ENCODE results near the gene CLCN7.

DNA sequence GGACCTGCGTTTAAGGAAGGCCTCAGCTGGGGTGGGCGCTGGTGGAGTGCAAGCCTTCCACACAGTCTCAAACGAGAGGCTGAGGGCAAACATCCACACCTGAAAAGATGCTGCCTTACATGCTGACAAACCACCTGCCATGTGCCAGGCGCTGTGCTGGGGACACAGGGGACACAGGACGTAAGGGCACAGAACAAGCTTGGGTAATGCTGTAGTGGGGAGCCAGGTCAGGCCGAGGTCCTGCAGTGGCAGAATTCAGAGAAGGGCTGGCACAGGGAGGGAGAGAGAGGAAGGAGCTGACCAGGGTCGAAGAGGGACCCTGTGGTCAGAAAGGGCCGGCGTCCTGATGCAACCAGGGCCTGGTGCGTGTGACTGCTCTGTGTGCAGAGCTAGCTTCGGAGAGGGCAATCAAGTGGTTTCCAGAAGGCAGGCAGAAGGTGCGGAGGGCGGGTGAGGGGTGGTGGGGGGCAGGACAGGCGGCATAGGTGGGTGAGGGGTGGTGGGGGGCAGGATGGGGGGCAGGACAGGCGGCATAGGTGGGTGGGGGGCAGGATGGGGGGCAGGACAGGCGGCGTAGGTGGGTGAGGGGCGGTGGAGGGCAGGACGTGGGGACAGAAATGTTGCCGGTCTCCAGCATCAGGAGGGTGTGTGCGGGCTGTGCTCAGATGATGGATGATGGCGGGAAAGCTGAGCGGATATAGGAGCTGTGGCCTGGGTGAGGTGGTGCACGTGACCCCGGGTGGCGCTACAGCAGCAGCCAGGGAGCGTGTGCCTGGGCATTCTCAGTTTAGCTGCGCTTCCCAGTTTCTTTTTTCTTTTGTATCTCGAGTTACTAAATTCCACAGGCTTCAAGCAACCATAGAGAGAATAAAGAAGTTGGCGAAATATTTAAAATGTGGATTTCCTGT lies 37.1 kb upstream of the CLCN7 start:
- TF ChIP-seq, protein P1, sequence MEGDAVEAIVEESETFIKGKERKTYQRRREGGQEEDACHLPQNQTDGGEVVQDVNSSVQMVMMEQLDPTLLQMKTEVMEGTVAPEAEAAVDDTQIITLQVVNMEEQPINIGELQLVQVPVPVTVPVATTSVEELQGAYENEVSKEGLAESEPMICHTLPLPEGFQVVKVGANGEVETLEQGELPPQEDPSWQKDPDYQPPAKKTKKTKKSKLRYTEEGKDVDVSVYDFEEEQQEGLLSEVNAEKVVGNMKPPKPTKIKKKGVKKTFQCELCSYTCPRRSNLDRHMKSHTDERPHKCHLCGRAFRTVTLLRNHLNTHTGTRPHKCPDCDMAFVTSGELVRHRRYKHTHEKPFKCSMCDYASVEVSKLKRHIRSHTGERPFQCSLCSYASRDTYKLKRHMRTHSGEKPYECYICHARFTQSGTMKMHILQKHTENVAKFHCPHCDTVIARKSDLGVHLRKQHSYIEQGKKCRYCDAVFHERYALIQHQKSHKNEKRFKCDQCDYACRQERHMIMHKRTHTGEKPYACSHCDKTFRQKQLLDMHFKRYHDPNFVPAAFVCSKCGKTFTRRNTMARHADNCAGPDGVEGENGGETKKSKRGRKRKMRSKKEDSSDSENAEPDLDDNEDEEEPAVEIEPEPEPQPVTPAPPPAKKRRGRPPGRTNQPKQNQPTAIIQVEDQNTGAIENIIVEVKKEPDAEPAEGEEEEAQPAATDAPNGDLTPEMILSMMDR (IDR thresholded peaks at IDR 0.05) = no peak
- no peak for TF ChIP-seq ZFX (IDR thresholded peaks at IDR 0.05; ENCODE audit: borderline replicate concordance)
